GM18526 (cell line): Measurements from ENCODE around the gene MMP15.

Experiments used
- POLR2A ChIP-seq: IDR thresholded peaks from 3 replicates; pipeline ENCODE4 v1.6.1; 2011; ENCODE audit not compliant: insufficient read length; ENCODE audit errors: extremely low read depth

MMP15 gene

GRCh38 chr16:58035356-58036170, 10.0 kb downstream of the MMP15 start:
- no peak for TF ChIP-seq POLR2A

GRCh38 chr16:58036943-58037342, 11.4 kb downstream of the MMP15 start:
- TF ChIP-seq POLR2A = no peak

GRCh38 chr16:58037365-58038057, 12.0 kb downstream of the MMP15 start:
- TF ChIP-seq POLR2A = no peak

GRCh38 chr16:58038219-58038641, 12.7 kb downstream of the MMP15 start:
- no peak for TF ChIP-seq POLR2A

- TF ChIP-seq POLR2A = no peak
Observed at GRCh38 chr16:58039829-58040495, 14.4 kb downstream of the MMP15 start.

GRCh38 chr16:58040496-58040846, 14.9 kb downstream of the MMP15 start:
- TF ChIP-seq POLR2A = no peak

GRCh38 chr16:58040945-58041627, 15.5 kb downstream of the MMP15 start:
- TF ChIP-seq POLR2A = no peak

- TF ChIP-seq POLR2A = no peak
Observed at GRCh38 chr16:58041628-58041955, 16.0 kb downstream of the MMP15 start.

- TF ChIP-seq POLR2A = no peak
Observed at GRCh38 chr16:58042001-58042885, 16.7 kb downstream of the MMP15 start.

- no peak for TF ChIP-seq POLR2A
Observed at GRCh38 chr16:58042886-58043515, 17.4 kb downstream of the MMP15 start.

GRCh38 chr16:58043571-58044155, 18.1 kb downstream of the MMP15 start:
- no peak for TF ChIP-seq POLR2A

GRCh38 chr16:58044266-58045019, 18.9 kb downstream of the MMP15 start:
- TF ChIP-seq POLR2A = no peak

- no peak for TF ChIP-seq POLR2A
Observed at GRCh38 chr16:58045096-58045495, 19.5 kb downstream of the MMP15 start.
